NCI-H1092 (cell line): ENCODE data around the gene TEX19.
"Not testable (repeated sequence)": the region's sequence is repeated elsewhere in the genome, so short reads cannot be mapped to it uniquely, and the experiment has no call there.

Source experiments
- DNase-seq: peaks from one replicate; lab custom pipeline; 2025; lab: John Stamatoyannopoulos, UW

TEX19 gene

GRCh38 chr17:82377294-82377693, 18.2 kb downstream of the TEX19 start:
- DNase-seq = not testable (repeated sequence)

DNA sequence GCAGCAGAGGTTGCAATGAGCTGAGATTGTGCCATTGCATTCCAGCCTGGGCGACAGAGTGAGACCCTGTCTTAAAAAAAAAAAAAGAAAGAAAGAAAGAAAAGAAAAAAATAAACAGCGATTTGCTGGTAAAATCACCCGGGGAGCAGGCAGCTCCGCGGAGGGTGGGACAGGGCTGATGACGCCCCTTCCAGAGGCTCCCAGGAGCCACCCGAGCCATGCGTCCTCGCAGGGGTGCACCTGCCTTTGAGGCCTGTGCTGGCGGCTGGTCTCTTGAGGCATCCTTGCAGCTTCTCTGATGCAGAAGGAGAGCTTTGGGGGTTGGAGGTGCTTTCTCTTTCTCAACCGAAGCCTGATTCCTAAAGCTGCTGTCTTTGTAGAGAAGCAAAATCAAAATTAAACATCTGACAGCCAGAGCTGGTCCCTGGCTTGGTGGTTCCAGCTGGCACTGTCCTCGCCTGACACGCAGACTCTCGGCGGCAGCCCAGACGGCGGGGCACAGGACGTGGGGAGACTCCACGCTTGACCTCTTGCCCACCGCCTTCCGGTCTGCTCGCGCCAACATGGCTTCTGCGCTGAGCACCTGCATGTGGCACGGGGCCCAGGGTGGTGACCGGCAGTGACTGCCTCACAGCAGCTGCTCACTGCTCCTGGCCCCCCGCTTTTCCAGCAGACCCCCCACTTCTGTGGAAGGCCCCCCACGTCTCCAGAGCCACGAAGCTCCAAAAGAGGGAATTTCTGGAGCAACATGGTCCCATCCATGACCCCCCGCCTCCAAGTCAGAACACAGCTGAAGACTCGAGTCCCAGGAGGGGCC, 19.1 kb downstream of the TEX19 start:
- DNase-seq = no peak

DNA sequence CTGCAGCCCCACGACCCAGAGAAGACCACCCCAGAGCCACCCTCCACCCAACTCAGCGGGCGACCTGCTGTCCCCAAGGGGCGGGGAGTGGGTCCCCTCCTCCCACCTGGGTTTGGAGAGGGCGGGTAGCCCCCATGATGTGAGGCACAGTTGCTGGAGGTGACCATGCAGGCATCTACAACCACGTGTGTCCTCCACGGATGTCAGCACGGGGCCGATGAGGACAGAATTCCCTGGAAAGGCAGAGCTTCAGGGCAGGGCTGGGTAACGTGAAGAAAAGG, 19.6 kb downstream of the TEX19 start:
- no peak for DNase-seq

GRCh38 chr17:82380860-82381702, 22.0 kb downstream of the TEX19 start:
- DNase-seq = no peak

- DNase-seq = not testable (repeated sequence)
Observed at GRCh38 chr17:82381703-82382009, 22.6 kb downstream of the TEX19 start.

DNA sequence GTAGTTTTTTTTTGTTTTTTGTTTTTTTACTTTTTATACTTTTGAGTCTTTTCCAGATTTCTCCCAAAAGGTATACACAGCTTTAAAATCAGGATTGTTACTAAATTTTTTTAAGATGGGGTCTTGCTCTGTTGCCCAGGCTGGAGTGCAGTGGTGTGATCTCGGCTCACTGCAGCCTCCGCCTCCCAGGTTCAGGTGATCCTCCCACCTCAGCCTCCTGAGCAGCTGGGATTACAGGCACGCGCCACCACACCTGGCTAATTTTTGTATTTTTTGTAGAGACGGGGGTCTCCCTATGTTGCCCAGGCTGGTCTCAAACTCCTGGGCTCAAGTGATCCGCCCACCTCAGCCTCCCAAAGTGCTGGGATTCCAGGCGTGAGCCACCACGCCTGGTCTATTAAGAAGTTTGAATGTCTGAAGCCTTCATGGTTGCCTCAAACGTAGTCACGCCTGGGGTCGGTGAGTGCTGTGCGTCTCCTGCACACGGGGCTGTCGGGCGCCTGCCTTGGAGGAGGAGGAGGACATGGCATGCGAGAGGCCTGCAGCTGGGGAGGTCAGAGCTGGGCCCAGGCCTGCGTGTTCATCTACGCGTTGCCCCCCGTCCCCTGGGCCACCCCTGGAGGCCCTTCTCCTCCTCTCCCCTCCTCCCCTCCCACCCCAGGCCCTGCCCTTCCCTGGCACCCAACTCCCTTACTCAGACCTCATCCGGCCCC, 23.3 kb downstream of the TEX19 start:
- DNase-seq = not testable (repeated sequence)

DNA sequence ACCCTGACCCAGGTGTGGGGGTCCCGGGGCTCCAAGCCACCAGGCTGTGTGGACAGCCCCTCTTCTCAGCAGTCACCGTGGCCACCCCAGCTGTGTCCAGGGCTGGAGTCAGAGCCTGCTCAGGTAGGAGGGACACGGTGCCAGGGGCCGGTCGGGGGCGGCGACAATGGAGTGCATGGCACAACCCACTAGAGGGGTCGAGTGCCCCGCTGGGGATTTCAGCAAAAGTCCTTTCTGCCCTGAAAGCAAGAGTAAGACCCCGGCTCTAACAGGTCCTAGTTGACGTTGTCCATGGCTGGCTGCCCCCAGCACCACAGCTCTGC, 23.8 kb downstream of the TEX19 start:
- DNase-seq = no peak

DNA sequence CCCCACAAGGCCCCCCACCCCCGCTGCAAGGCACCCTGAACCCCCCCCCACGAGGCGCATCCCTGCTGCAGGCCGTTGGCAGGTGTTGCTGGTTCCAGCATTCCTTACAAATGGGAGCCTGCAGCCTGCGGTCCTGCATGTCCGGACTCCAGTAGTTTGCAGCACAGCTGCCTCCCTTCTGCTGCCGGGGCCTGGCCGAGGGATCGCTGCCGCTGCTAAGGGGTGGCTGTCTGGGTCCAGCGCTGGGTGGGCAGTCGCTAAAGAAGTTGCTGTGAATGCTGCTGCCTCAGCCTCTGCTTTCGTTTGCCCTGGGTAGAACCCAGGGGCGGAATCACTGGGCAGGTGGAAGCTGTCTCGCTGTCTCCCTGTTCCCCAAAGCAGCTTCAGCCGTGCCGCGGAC, 24.4 kb downstream of the TEX19 start:
- no peak for DNase-seq

DNA sequence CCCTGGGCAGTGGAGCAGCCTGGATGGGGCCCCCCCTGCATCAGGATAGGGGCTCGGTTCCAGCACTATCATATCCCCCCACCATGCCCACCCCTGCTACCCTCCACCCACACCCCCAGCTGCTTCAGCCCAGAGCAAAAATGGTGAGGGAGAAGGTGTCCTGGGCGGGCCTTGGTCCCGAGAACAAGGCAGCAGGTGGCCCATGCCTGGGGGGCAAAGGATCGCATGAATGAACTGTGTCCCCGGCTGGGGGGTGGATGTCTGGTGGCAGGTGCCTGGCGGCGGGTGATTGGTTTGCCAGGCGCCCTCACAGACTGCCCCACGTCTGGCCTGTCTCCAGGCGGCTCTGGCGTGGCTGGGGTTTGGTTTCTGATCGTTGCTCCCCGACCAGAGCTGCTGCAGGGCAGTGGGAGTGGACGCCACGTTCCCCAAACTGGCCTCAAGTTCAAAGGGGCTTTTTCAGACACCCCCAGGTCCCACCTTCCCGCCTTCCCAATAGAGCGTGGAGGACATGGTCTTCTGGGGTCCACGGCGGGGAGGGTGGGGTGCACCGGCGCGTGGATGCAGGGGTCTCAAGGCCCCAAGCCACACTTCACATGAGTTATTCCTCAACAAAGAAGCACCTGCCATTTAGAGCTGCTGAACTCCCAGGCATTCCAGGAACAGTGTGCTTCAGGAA, 25.1 kb downstream of the TEX19 start:
- DNase-seq = no peak

DNA sequence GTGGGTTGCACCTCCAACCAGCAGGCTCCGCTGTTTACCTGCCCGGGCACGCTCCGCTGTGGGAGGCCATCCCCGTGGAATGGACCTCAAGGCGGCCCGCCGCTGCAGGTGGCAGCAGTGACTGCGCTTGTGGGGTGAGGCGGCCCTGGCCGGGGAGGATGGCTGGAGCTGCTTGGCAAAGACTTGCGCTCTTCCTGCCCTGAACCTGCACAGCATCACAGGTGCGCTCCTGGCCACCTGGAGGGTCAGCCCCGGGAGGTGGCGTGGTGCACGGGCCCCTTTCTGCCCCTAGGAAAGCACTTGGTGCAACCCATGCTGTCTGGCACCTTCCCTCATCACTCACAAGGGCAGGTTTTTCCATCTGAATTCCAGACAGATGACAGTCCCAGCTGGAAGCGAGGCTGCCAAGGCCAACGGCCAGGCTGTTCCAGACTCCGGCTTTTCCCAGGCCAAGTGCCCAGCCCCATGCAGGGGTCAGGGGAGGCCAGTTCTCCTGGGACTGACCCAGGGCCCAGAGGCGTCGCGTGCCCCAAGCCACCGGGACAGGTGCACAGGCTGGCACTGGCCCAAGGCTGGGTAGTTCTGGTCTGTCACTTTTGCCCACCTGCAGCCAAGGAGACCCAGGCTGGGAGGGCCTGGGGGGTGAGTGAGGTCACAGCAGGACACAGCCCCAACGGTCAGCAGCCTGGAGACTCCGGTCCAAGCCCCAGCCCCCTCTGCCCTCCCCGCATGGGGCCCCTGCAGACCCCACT, 25.9 kb downstream of the TEX19 start:
- peak; percentile 46 for DNase-seq

GRCh38 chr17:82385559-82386254, 26.7 kb downstream of the TEX19 start:
- no peak for DNase-seq

DNA sequence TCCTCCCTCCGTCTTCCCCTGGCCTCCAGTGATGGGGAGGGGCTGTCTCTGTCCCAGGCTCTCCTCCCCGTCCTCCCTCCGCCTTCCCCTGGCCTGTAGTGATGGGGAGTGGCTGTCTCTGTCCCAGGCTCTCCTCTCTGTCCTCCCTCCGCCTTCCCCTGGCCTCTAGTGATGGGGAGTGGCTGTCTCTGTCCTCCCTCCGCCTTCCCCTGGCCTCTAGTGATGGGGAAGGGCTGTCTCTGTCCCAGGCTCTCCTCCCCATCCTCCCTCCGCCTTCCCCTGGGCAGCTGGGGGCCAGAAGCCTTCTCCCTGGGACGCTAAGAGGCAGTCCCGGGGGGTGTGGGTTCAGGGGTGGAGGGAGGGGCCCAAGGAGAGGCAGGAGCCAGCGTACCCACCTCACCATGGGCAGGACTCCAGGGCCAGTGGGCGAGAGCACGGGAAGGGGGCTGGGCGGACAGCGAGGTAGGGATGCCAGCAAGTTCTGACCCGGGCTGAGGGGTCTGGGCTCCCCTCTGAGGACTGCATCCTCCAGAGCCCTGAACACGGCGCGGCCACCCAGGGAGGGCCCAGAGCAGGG, 27.3 kb downstream of the TEX19 start:
- DNase-seq = no peak

DNA sequence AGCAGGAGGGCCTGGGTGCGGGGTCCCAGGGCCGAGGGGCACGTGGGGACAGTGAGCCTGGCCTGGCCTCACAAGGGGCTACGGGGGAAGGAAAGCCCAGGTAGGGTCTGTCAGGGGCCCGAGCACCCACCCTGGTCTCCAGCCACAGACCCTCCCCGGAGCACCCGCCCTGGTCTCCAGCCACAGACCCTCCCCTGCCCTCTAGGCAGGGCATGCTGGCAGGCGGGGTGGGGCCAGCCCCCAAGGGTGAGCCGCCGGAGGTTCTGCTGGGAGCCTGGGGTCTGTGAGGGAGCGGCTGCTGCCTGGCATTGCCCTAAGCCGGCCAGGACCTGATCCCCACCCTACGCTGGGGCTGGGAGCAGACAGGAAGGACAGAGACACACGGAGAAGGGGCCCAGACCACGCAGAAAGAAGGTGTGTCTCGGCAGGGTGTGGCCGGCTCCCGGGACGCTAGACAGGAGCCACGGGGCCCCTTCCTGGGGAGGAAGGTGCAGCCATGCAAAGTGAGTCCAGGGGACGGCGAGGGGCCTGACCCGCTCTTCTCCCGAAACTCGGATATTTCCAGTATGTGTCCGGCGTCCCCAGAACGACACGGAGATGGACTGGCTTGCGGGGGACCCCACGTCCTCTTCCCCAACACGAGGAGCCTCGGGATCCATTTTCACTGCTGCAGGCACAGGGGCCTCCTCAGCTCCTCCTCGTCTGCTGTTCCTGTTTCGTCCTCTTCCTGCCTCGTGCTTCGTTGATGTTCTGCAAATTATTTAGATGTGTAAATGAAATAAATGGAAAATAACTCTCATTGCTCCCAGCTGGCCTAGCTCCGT, 28.0 kb downstream of the TEX19 start:
- DNase-seq = no peak

DNA sequence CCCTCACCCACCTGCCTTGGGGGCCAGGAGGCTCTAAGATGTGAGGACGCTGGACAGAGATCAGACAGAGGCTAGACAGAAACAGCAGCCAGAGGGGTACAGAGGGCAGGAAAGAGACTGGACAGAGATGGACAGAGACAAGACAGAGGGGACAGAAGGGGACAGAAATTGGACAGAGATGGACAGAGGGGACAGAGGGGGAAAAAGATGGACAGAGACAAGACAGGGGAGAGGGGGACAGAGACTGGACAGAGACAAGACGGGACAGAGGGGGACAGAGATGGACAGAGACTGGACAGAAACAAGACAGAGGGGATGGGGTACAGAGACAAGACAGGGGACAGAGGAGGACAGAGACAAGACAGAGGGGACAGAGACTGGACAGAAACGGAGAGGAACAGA, 28.7 kb downstream of the TEX19 start:
- no peak for DNase-seq

DNA sequence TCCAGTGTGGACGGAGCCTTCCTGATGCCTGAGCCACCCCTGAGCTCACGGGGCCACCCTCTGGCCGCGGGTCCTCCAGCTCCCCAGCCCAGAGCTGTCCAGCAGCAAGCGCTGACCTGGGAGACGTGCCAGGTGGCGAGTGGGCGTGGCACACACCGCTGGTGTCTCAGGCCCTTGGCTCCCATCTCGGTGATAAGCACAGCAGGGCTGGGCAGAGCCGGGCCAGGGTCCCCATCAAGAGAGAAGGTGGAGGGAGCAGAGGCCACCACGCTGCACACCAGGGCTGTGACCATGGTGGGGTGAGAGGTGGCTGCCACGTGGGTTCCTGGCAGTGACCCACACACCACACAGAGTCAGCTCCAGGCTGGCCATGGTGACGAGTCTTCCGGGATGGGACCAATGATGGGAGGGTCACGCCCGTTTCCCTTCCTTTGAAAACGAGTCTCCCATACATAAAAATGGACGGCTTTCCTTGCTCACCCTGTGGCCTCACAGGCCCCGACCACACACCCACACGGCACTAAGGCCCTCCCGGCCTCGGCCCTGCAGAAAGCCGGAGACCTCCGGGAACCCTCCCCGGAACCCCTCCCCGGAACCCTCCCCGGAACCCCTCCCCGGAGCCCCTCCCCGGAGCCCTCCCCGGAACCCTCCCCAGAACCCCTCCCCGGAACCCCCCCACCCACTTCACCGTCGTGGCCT, 29.3 kb downstream of the TEX19 start:
- DNase-seq = no peak

GRCh38 chr17:82388922-82389283, 29.9 kb downstream of the TEX19 start:
- no peak for DNase-seq

GRCh38 chr17:82389379-82389778, 30.3 kb downstream of the TEX19 start:
- no peak for DNase-seq

DNA sequence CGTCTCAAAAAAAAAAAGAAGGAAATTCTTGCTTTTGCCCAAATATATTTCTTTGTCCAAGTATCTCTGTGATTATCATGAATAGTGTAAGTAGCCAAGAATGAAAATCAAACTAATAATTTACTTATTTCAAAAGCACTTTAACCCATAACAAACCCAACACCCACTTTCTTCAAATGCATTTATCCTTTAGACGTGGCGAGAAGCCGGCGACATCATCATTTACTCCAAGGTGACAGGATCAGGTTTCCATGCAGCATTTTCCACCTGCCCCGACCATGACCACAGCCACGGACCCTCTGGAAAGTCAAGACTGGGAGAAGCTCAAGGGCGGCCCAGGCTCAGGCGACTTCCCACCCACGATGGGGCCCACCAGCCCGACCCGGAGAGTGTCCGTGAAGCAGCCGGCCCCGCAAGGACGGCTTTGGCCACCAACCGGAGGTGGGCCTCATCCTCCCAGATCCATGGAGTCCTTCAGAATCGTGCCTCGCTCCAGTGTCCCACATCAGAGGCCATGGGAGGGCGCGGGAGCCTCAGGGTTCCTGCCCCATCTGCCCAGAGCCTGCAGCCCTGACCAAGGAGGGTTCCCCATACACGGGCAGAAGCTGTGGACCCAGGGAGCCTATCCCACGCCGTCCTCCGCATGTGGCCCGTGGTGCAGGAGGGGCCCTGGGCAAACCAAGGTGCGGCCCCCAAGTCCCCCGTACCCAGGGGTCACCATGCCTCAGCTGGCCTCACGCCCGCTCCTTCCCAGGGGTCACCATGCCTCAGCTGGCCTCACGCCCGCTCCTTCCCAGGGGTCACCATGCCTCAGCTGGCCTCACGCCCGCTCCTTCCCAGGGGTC, 31.2 kb downstream of the TEX19 start:
- DNase-seq = no peak
